ENCODE results near the gene CRY1.

DNA sequence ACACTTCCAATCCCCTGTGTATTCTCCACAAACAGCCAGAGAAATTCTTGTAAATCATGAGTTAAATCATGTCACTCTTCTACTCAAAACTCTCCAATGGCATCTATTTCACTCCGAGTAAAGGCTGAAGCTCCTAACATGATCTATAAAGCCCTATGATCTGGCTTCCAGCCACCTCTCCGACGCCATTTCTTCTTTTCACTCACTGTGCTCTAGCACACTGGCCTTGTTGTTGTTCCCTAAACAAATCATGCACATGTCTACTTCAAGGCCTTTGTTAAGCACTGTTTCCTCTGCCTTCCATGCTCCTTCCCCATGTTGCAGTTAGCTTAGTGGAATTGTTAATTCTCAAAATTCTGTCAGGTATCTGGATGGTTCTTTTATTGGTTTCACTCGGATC, 76.3 kb downstream of the CRY1 start:
- TF ChIP-seq POLR2A (IDR thresholded peaks at IDR 0.05), result no peak
- TF ChIP-seq, protein P1, sequence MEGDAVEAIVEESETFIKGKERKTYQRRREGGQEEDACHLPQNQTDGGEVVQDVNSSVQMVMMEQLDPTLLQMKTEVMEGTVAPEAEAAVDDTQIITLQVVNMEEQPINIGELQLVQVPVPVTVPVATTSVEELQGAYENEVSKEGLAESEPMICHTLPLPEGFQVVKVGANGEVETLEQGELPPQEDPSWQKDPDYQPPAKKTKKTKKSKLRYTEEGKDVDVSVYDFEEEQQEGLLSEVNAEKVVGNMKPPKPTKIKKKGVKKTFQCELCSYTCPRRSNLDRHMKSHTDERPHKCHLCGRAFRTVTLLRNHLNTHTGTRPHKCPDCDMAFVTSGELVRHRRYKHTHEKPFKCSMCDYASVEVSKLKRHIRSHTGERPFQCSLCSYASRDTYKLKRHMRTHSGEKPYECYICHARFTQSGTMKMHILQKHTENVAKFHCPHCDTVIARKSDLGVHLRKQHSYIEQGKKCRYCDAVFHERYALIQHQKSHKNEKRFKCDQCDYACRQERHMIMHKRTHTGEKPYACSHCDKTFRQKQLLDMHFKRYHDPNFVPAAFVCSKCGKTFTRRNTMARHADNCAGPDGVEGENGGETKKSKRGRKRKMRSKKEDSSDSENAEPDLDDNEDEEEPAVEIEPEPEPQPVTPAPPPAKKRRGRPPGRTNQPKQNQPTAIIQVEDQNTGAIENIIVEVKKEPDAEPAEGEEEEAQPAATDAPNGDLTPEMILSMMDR (IDR thresholded peaks at IDR 0.05), result no peak
